ENCODE results near the gene FGF22.
"Not testable (repeated sequence)": the region's sequence is repeated elsewhere in the genome, so short reads cannot be mapped to it uniquely, and the experiment has no call there.

Gene FGF22

GRCh38 chr19:628168-628567 is 11.5 kb upstream of the FGF22 start:
- ChIA-PET POLR2A (no interaction called here), CTCF (interaction anchor here (1.6 kb wide), 1 partner anchor 97 kb away, joined by 3 read pairs; no protein-coding TSS in a partner anchor)
- peak; percentile 40 for TF ChIP-seq CTCF (IDR thresholded peaks at IDR 0.05; ENCODE audit: control extremely low read depth, extremely low read depth, low read depth, missing control alignments)
- no peak for DNase-seq (ENCODE audit: extremely low spot score)

- POLR2A ChIA-PET; DNase-seq (ENCODE audit: extremely low spot score): not testable (repeated sequence)
- CTCF ChIA-PET = interaction anchor here (1.6 kb wide), 1 partner anchor 99 kb away, joined by 3 read pairs; no protein-coding TSS in a partner anchor
These were observed 10.2 kb upstream of the FGF22 start for GRCh38 chr19:629515-629914.

GRCh38 chr19:629961-630714 is 9.5 kb upstream of the FGF22 start:
- POLR2A ChIA-PET = no interaction called here
- no peak for TF ChIP-seq CTCF (IDR thresholded peaks at IDR 0.05; ENCODE audit: control extremely low read depth, extremely low read depth, low read depth, missing control alignments)
- no peak for DNase-seq (ENCODE audit: extremely low spot score)
- CTCF ChIA-PET = interaction anchor here (1.6 kb wide), 1 partner anchor 99 kb away, joined by 3 read pairs; no protein-coding TSS in a partner anchor

- POLR2A ChIA-PET = no interaction called here
- CTCF ChIA-PET = no interaction called here
- DNase-seq (ENCODE audit: extremely low spot score) = peak; percentile 76
- no peak for TF ChIP-seq CTCF (IDR thresholded peaks at IDR 0.05; ENCODE audit: control extremely low read depth, extremely low read depth, low read depth, missing control alignments)
These were observed 7.1 kb upstream of the FGF22 start for GRCh38 chr19:632579-633067.

GRCh38 chr19:633068-633785 is 6.5 kb upstream of the FGF22 start, which contains the start of gene POLRMT:
POLRMT (minus strand) TSS chr19:633537; CDS start chr19:633512, 25 bp downstream.
- peak; percentile 100 for DNase-seq (ENCODE audit: extremely low spot score)
- POLR2A ChIA-PET = interaction anchor here (1.0 kb wide), 1 partner anchor 47 kb away, joined by 3 read pairs; no protein-coding TSS in a partner anchor
- no peak for TF ChIP-seq CTCF (IDR thresholded peaks at IDR 0.05; ENCODE audit: control extremely low read depth, extremely low read depth, low read depth, missing control alignments)
- CTCF ChIA-PET = interaction anchor here (1.0 kb wide), 1 partner anchor 30 kb away, joined by 3 read pairs; the partner anchor contains the start of gene RNF126

GRCh38 chr19:633786-634639 is 5.7 kb upstream of the FGF22 start:
- DNase-seq (ENCODE audit: extremely low spot score) = no peak
- ChIA-PET CTCF (interaction anchor here (1.0 kb wide), 1 partner anchor 29 kb away, joined by 3 read pairs; the partner anchor contains the start of gene RNF126), POLR2A (interaction anchor here (0.7 to 1.0 kb wide), 2 partner anchors 17 to 46 kb away, joined by 3 read pairs; no protein-coding TSS in a partner anchor)
- TF ChIP-seq CTCF (IDR thresholded peaks at IDR 0.05; ENCODE audit: control extremely low read depth, extremely low read depth, low read depth, missing control alignments) = no peak

All from GM10248 (cell line).